GM12872 (cell line): Measurements from ENCODE around the gene SUSD3.

Experiments
- TF ChIP-seq, protein P1 (sequence below): IDR thresholded peaks from 3 replicates; pipeline ENCODE4 v1.5.1; 2011; ENCODE audit warnings: low read depth, mild to moderate bottlenecking, low read length, moderate library complexity; ENCODE audit not compliant: insufficient read depth

SUSD3 gene

DNA sequence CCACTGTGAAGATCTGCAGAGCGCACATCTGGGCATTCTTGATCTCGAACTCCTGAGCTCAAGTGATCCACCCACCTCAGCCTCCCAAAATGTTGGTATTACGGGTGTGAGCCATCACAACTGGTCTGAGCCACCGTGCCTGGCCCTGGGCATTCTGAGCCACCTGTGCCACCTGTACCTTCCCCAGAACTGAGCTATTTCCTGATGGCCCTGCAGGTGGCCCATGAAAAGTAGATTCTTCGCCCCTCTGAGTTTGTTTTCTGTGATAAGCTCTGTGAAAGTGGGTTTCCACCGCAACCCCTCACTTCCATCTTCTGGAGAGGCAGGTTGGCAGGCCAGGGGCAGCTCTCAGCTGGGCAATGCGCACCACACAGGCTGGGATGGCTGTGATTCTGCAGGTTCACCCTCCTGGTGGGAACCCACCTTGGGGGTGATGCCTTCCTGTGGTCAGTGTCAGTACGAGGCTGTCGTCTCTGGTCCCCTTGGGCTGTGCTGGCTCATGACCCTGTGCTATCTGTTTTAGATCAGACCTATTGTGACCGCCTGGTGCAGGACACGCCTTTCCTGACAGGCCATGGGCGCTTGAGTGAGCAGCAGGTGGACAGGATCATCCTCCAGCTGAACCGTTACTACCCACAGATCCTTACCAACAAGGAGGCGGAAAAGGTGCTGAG is 48.8 kb downstream of the SUSD3 start:
- TF ChIP-seq, protein P1, sequence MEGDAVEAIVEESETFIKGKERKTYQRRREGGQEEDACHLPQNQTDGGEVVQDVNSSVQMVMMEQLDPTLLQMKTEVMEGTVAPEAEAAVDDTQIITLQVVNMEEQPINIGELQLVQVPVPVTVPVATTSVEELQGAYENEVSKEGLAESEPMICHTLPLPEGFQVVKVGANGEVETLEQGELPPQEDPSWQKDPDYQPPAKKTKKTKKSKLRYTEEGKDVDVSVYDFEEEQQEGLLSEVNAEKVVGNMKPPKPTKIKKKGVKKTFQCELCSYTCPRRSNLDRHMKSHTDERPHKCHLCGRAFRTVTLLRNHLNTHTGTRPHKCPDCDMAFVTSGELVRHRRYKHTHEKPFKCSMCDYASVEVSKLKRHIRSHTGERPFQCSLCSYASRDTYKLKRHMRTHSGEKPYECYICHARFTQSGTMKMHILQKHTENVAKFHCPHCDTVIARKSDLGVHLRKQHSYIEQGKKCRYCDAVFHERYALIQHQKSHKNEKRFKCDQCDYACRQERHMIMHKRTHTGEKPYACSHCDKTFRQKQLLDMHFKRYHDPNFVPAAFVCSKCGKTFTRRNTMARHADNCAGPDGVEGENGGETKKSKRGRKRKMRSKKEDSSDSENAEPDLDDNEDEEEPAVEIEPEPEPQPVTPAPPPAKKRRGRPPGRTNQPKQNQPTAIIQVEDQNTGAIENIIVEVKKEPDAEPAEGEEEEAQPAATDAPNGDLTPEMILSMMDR: no peak

DNA sequence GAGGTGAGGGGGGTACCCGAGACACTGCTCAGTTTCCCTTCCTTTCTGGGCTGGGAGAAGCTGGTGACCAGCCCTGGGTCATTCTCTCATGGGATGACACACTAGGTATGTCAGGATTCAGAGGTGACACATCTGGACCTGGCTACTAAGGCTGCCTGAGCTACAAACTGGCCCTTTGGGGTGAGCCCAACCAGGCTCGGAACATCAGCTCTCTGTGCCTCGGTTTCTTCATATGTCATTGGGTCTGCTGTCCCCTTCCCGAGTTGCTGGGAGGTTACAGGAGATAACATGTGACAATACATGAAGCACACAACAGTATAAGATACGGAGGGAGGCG is 49.3 kb downstream of the SUSD3 start:
- TF ChIP-seq, protein P1: no peak

DNA sequence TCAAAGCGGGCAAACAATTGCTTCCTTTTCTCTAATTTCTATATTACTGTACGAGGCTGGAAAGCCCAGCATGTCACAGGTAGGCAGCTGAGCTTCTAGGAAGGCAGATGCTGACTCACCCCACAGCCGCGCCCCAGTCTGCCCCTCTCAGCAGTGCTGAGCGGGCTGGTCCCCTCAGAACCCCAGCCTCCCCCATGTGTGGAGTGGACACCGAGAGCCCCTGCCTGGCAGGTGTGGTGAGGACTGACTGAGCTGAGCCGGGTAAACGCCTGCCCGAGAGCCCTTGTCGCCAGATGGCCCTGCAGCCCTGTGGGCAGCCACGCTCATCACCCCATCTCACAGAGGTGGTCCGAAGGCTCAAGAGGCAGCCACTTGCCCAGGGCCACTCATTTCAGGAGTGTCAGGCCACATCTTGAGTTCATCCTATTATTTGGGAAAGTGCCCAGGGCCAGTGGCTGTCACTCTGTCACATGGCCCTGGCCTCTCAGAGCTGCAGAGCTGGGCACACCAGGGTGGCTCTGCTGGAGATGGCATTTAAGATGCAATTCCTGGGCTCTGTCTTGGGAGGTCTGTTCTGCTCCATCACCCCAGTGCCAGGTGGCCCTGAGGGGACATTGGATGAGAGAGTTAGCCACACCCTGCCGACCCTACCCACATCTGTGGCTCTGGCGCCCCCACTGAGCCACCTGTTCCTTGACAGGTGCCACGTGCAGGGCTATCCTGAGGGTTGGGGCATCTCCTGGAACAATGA is 50.0 kb downstream of the SUSD3 start:
- TF ChIP-seq, protein P1: no peak

DNA sequence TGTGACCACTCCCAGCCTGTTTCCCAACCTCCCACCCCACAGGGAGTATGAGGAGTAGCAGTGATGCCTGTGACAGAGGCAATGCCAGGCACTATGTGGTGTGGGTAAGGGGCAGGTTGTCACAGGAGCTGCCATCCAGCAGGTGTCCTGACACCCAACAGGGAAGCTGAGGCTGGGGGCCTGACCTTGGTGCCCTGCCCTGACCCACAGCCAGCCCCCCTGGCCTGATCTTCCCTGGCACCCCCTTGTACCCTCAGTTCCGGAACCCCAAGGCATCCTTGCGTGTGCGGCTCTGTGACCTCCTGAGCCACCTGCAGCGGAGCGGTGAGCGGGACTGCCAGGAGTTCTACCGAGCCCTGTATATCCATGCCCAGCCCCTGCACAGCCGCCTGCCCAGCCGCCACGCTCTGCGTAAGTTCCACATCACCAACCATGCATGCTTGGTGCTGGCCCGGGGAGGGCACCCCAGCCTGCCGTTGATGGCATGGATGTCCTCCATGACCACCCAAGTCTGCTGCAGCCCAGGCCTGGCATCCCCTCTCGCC is 51.9 kb downstream of the SUSD3 start:
- TF ChIP-seq, protein P1: no peak

DNA sequence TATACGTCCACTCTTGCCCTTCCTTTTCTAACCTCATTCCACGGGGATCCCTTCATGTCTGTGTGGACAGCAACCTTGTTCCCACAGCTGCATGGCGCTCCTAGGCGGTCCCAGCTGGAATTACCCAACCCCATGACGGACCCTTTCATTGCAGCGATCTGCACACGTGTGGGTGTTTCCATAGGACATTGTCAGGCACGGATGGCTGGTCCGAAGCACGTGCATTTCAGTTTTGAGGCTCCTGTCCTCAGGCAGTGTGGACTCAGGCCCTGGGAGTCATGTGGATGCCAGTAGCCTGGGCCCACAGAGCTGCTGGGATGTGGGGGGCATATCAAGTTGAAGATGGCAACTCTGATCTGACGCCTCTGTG is 52.5 kb downstream of the SUSD3 start:
- TF ChIP-seq, protein P1: no peak

DNA sequence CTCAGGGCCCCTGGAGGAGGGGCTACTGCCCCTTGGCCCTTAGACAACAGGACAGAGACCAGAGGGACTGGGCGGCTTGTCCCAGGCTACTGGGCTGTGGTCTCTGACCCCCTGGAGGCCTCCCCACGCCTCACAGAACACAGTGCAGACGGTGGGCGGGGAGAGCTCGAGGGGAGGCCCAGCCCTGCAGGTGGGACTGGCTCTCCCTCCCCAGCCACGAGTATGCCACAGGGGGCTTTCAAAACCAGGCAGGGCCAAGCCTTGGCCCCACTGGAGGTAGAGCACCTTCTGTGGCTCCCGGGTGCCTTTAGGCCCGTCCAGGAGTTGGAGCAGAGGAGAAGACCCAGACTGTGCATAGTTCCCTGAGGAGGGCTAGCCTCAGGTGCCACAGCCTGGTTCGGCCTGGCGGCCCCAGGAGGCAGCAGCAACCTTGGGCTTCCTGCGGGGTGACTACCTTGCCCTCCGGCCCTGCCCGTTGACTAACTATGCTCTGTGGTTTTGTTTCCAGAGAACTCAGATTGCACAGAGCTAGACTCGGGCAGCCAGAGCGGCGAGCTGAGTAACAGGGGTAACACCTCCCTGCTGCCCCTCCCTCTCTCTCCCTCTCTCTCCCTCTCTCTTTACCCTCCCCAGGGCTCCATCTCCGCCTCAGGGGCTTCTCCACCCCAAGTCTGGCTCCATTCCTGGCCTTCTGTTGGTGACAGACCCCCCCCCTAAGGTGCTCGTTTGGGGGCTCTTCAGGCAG is 53.0 kb downstream of the SUSD3 start:
- TF ChIP-seq, protein P1: no peak

DNA sequence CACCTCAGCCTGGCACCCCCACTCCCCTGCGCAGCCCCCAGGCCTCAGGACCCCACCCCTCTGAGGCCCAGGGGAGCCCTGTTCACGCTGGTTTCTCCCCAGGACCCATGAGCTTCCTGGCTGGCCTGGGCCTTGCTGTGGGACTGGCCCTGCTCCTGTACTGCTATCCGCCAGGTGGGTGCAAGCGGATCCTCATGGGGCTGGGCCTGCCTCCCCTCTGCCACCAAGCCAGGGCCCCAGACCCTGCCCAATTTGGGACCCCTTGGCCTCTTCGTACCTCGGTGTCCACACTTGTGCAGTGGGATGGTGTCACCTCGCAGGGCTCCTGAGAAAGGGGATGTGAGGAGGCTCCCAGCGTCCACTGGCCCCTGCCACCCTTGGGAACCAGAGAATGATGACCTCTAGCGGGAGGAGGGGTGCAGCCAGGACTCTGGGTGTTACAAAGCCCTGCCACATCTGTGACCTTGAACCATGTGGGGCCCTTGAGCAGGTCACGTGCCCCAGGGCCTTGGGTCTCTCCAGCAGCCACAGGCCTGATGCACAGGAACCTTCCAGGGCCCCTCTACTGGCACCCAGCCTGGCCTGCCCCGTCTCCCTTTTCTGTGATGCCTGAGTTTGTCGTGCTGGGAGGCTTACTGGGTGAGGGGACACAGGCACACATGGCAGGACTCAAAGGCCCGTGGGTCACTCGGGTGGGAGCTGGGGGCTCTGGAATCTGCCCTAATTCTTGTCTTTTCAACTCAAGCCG is 53.8 kb downstream of the SUSD3 start:
- TF ChIP-seq, protein P1: no peak
